Suppressor macrophage treated with lipopolysaccharide for 4 hours (primary cell): ENCODE results near the gene SACS.
"Not testable (repeated sequence)": the region's sequence is repeated elsewhere in the genome, so short reads cannot be mapped to it uniquely, and the experiment has no call there.

Experiments
- DNase-seq: peaks from one replicate; pipeline ENCODE4 v3.0.0-alpha.2; 2020

SACS gene

GRCh38 chr13:23453132-23453531 is 19.6 kb upstream of the SACS start:
- no peak for DNase-seq

DNA sequence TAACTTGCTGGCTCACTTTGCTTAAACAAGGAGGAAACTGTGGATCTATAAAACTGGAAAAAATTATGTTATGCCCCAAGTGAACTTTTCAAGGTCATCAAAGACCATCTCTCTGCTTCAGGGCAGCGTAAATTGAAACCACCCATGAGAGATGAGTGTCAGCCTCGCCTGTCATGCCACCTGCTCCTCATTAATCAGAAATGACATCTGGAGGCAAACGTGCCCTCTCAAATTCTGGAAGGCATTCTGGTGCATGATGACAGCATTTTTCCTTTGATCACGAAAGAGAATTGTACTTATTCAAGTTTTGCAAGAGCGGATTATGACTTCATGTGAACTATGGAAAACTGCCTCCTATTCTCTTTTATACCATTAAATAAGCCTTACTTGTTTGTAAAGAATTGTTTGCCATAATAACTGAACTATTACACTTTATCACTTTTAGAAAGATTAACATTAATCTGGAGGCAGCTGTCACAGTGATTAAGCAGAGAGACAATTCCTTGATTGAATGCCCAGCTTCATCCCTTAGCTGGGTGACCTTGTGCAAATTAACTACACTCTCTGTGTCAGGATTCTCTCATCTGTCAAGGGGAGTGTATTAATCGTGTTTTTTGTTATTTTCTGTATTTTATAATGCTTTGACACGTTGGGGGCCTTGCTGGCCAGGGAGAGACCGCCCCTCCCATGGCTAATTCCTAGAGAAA is 17.0 kb upstream of the SACS start:
- DNase-seq: no peak

GRCh38 chr13:23449398-23450162 is 16.1 kb upstream of the SACS start:
- no peak for DNase-seq

GRCh38 chr13:23447927-23448326 is 14.4 kb upstream of the SACS start:
- DNase-seq: no peak

DNA sequence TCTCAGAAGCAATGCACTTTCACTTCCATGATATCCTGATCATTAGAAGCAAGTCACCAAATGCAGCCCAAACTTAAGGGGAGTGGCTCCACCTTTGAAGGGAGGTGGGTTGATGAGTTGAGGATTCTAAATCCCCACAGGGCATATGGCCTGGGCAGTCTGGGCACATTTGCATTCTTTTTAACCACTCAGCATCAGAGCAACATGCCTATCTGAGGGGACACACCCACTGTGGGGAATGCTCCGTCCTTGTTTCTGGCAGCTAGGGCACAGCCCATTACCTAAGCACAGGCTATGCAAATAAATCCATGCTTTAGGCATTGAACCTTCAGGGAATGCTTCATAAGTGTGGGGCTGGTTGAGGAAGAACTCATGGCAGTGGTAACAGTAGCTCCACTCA is 12.3 kb upstream of the SACS start:
- no peak for DNase-seq

- DNase-seq: no peak
These were observed 10.4 kb upstream of the SACS start for GRCh38 chr13:23443878-23444277.

- no peak for DNase-seq
These were observed 9.6 kb upstream of the SACS start for GRCh38 chr13:23443110-23443509.

- DNase-seq: peak; percentile 55
These were observed 7.5 kb upstream of the SACS start for GRCh38 chr13:23440821-23441618.

GRCh38 chr13:23440324-23440723 is 6.8 kb upstream of the SACS start:
- DNase-seq: not testable (repeated sequence)

GRCh38 chr13:23437916-23438315 is 4.4 kb upstream of the SACS start:
- no peak for DNase-seq

DNA sequence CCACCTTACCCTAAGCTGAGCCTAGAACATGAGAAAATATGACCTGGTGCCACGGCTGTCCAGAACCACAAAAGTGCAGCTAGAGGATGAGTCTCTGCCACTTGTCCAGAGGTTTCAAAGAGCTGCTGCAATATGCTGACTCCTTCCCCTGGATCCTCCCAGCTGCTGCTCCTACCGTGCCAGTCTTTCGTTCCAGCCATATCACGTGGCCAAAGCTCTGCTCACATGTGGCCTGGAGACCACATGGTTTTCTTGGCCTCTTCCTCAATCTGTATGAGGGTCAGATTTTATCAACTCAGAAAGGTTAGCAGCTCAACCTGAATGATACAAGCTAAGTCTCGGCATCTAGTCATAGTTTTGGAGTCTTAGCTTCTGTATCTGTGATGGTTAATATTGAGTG is 3.2 kb upstream of the SACS start:
- no peak for DNase-seq

DNA sequence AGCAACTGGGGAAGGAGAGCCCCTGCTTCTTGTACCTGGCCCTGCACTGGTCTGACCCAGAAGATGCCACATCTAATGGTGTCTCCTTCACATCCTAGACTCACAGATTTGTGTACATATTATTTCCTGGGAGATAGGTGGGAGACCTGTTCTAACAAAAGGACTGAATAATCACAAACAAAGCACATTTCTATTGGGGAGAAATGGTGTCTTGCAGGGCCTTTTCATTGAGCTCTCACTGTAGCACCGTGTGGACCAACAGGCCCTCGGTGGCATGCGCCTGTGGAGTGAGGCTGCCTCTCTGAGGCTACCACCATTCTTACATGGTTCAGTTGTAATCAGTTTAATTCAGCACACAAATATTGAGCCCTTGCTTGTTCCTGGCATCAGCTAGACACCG is 989 bp upstream of the SACS start:
- DNase-seq: no peak

DNA sequence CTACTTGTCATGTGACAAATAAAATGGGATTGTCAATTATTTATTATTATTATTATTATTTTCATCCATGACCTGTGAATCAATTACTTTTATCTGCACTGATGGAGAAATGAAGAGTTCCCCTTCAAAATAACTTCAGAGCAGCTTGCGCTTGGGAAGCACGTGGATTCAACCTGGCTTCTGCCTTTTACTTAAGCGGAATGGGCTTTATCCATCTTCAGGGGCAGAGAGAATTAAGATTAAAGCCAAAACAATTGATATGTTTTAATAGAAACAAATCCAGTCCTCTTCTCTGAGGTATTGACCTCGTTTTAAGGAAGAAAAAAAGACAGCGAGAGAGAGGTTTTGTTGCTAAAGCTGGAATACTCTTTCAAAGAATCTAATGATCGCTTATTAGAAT is 876 bp downstream of the SACS start:
- no peak for DNase-seq

- DNase-seq: no peak
These were observed 2.8 kb downstream of the SACS start for GRCh38 chr13:23430664-23431063.

- no peak for DNase-seq
These were observed 5.5 kb downstream of the SACS start for GRCh38 chr13:23427881-23428528.

GRCh38 chr13:23427342-23427843 is 6.1 kb downstream of the SACS start:
- no peak for DNase-seq

- no peak for DNase-seq
These were observed 11.9 kb downstream of the SACS start for GRCh38 chr13:23421596-23421995.

GRCh38 chr13:23418776-23419683 is 14.5 kb downstream of the SACS start:
- no peak for DNase-seq

DNA sequence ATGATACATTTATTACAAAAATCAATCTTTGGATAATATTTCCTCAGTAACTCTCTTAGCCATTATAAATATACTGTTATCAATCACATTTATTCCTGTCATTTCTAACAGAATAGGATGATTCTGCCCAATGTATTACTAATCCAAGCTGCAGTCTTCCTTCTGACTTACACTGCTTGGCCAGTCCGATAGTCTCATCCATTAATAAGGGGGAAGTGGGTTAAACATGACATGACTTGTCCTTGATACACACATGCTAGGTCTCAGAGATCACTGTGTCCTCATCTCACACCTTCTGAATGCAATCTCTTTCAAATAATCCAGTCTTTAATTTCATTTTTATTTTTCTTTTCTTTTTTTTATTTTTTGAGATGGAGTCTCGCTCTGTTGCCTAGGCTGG is 18.8 kb downstream of the SACS start:
- DNase-seq: no peak

GRCh38 chr13:23411706-23412105 is 21.8 kb downstream of the SACS start:
- no peak for DNase-seq

GRCh38 chr13:23411220-23411619 is 22.3 kb downstream of the SACS start:
- no peak for DNase-seq

- DNase-seq: no peak
These were observed 25.5 kb downstream of the SACS start for GRCh38 chr13:23408026-23408425.
